Stimulated activated CD4-positive, alpha-beta T cell treated with anti-CD3 and anti-CD28 coated beads, Interleukin-15, amount 100 ng/mL, for 1 hour (primary cell): ENCODE results near the gene TMEM151A.
"Not testable (repeated sequence)": the region's sequence is repeated elsewhere in the genome, so short reads cannot be mapped to it uniquely, and the experiment has no call there.

ENCODE experiments used
- DNase-seq, 2 donors: peaks; one replicate each; pipeline ENCODE4 v3.0.0-alpha.2; 2020; ENCODE audit warnings: low read depth in 1 of 2, low spot score in 1 of 2

The TMEM151A gene

DNA sequence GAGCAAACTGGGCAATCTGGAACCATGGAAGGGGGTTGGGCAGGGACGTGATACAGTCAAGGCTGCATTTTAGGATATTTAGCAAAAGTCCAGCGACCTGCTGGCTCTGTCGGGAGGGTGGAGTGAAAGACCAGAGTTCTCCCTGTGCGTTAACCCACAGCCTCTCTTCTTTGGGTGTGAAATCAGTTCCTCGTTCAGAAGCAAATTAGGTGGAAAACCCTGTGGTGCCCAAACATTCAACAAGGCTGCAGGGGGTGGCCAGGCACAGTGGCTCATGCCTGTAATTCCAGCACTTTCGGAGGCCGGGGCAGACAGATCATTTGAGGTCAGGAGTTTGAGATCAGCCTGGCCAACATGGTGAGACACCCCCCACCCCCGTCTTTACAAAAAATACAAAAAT, 5.9 kb downstream of the TMEM151A start:
- DNase-seq: no peak

DNA sequence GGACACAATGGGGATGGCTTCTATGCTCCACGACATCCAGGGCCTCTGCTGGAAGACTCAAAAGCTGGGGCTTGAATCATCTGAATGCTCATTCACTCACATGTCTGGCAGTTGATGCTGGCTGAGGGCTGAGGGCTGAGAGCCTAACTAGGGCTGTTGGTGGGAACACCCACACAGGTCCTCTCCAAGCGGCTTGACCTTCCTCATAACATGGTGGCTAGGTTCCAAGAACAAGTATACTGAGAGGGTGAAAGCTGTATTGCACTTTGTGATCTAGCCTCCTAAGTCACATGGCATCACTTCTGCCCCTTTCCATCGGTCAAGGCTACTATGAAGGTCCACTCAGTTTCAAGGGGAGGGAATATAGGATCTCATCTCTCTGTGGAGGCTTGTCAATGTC, 7.5 kb downstream of the TMEM151A start:
- DNase-seq: no peak

DNA sequence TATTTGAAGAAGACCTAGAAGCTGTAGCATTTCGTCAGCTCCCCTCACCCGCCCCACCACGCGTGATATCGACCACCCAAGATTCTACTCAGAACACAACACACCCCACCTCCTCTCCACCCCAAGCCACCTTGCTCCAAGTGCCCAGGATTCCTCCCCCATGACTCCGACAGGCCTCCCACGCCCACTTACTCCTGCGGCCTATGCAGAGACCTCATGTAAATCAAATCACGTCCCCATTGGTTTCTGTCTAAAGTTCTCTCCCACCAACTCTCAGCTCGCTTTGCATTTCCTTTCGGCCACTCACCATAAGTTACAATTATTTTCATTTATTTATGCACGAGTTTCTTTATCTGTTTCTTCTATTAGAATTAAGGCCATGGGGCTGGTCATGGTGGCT, 11.0 kb downstream of the TMEM151A start:
- no peak for DNase-seq

DNA sequence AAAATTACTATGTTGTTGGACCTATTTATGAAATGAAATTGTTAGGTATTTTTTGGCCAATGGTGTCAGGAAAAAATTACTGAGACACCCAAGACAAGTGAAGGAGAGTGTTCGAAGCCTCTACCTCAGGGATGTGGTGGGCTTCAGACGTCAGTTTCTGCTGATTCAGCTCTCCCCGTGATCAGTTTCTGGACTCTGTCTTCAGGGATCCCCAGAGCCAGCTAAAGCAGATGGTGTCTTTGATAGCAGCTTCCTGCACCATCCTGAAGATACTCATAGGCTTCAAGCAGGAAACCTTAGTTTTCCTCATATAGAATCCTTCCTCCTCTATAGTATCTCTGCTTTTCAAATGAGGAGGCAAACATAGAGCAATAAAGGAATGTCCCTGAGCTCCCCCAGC, 17.8 kb downstream of the TMEM151A start:
- no peak for DNase-seq

DNA sequence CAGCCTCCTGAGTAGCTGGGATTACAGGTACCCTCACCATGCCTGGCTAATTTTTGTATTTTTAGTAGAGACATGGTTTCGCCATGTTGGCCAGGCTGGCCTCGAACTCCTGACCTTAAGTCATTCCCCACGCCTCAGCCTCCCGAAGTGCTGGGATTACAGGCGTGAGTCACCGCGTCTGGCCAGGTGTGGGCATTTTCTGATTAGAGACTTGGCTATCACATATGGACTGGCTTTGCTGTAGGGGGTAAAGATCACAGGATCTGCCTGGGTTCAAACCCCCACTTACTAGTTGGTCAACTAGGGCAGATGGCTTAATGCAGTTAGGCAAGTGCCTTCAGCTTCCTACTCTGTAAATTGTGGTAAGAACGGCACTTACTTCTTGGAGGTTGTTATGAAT, 18.6 kb downstream of the TMEM151A start:
- no peak for DNase-seq

DNA sequence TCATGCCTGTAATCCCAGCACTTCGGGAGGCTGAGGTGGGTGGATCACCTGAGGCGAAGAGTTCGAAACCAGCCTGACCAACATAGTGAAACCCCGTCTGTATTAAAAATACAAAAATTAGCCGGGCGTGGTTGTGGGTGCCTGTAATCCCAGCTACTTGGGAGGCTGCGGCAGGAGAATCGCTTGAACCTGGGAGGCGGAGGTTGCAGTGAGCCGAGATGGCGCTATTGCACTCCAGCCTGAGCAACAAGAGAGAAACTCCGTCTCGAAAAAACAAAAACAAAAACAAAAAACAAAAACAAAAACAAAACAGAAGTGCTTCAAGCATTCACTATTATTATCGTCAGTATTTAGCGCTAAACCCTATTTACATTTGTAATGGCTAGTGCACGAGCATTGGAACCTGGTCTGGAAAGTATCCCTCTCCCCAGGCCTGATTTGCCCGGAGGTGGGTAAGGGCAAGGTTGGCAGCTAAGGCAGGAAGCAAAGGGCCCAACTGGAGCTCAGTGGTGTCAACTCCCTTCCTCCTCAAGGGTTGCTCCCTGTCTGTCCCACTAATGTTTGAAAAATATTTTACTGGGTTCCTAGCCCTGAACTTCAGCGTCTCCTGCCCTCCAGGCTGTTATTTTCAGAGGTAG, 19.2 kb downstream of the TMEM151A start:
- DNase-seq: not testable (repeated sequence)

DNA sequence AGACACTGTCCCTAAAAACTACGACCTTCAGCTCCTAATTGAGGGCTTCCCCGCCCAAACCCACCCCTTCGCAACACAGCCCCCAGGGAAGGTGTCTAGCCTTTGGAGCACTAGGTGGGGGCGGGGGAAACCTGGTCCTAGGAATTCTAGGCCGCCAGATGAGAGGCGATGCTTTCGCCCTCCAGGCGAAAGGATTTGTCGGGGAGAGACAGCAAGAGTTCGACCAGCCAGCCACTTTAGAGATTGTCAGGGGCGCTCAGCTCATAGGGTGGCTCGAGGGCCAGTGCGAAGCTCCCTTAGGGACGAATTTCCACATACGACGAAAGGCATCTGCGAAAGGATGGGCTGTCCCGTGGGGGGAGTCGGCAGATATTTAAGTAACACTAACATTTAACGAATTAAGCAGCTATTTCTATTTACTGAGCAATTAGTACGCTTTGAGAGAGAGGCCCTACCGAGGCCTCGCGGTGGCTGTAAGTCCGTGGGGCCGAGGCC, 19.8 kb downstream of the TMEM151A start:
- DNase-seq: no peak

DNA sequence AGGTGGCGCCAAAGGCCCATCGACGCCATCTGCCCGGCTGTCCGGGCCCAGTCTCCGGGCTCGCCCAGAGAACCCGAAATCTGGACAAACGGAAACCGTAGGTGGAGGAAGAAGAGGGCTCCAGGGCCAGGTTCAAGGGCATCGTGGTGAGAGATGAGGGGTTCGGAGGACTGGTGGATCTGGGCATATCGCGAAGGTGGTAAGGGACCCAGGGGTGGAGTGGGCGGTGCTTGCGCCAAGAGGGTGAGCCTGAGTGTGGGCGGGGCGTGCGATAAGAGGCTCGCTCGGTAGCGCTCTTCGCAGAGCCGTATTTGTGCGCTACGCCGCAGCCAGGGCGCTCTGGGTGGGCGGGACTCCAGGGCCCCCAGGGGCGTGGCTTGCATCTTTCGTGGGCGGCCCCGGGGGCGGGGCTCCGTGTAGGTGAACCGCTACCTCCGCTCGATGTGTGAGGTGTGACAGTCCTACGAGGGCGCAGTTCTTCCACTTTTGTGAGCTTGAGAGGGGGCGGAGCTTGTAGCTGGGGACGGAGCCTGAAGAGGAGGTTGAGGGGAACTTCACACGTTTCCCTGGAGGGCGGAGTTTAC, 20.4 kb downstream of the TMEM151A start:
- peak; percentile 90 to 96 for DNase-seq

DNA sequence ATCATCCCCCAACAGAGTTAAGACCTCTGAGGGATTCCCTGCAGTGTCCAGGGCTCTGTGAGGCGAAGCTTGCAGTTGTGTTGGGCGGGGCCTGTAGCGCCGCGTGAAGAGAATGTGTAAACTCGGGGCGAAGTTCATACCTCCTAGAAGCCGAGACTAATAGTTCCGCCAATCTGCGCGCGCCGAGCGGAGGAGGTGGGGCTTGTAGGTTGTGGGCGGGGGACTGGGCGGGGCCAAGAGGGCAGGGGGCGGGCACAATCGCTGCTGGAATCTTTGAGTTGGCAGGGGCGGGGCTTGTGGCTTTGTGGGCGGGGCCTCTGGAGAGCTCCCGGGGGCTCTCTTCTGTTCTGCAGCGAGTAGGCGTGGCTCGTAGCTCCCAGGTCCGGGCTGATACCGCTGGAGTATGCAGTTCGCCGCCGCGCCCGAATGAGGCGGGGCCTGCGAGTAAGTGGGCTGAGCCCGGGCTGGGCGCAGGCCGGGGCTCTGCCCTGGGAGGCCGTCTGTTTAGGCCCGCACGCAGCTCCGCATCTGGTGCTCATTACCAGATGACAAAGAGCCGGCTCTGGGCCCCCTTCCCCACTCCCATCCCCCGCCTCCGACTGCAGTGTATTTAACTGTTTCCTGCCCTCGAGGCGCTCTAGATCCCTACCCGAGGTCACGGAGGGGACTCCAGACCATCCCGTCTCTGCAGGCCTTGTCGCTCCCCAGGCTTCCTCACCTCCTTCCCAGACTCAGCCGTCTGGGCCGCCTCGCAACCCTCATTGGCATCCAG, 21.0 kb downstream of the TMEM151A start:
- DNase-seq: peak; percentile 96 to 97

DNA sequence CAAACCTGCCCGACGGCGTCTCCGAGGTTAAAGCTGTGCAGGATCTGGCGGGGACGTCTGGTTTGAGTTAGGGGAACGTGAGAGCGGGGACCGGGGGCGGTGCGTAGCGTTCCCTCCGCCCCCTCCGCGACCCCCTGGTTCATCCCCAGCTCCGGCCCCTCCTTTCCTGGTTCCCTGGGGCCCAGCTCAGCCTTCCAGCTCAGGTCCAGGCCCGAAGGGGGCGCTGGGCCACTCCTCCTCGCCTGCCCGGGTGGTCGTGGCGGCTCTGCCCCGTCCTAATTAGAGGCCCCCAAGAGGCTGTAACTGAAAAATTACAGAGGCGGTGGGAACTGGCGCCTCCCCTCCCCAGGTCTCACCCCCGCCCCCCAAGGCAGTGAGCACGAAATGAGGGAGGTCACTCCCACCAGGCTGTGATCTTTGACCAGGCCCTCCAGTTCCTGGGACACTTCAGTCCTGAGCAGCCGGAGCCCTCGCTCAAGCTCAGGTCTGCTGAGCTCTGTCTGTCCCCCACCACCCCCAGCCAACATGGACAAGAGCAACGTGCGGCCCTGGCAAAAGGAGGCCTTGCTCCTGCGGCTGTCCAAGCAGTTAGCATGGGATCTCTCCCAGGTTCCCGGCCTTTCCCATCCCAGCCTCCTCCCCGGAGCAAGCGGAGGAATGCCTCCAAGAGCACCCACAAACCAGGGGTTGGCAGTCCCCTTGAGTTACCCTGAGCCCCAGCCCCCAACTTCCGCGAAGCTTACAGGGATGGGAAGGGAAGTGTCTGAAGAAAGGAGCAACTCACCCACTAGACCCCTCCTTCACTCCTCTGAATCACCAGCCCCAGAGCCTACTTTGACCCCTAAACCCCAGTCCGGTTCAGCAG, 21.9 kb downstream of the TMEM151A start:
- no peak for DNase-seq

DNA sequence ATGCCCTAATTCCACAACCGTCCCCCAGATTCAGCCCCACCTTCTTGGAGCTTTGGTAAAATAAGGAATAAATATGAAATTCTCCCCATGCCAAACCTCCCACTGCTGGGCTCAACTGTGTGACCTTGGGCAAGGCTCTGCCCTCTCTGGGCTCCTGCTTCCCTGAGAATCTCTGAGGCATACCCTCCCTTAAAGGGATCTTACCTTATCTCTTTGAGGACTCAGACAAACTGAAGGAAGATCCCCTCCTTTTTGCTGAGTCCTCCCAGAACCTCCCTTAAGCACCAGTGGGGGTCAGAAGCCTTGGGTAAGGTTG, 22.4 kb downstream of the TMEM151A start:
- DNase-seq: no peak

DNA sequence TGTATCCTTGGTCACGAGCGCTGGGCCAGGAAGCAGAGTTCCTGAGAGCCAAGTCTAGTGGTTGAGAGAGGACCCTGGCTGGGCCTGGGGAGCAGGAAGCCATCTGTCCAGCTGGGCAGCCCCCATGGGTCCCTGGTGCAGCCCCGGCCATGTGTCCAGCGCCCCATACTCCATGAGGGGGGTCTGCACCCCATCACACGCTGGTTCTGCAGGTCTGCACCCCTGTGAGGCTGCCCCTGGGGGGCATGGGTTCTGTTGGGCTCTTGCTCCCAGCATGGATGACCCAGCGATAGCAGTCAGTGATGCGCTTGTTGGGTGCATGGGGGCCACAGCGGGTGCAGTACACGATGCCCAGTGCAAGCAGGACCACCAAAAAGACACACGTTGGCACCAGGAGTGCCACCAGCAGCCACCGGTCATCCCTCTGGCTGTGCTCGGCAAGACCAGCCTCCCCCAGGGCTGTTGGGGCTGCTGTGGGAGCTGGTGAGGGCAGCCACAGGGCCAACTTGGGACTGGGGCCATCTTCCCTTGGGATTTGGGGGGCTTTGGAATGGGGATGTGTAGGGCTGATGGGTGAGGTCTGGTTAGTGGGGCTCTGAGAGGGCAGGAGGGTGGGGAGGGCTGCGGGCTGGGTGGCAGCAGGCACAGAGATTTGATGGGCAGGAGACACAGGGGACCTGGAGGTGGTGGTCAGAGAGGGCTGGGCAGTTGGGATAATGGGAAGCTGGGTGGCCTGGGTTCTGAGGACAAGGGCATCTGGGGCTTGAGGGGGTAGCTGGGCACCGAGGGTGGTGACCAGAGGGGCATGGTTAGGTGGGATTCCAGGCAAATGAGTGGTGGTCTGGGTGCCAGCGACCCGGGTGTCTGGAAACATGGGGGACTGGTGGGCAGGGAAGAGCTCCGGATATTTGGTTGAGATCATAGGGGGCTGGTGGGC, 23.1 kb downstream of the TMEM151A start:
- no peak for DNase-seq

DNA sequence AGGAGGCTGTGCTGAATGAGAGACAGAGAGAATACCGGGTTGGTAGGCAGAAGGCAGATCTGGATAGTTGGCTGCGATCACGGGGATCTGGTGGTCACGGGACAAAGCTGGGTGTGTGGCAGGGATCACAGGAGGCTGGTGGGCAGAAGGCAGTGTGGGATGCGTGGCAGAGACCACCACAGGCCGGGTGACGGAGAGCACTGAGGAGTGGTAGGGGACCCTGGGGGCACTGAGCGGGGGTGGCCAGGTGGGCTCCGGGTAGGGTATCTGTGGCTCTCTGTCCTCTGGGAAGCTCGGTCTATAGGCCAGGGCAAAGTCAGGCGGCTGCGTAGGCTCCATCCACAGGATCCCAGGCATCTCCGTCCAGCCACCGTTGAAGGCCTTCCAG, 23.8 kb downstream of the TMEM151A start:
- no peak for DNase-seq

DNA sequence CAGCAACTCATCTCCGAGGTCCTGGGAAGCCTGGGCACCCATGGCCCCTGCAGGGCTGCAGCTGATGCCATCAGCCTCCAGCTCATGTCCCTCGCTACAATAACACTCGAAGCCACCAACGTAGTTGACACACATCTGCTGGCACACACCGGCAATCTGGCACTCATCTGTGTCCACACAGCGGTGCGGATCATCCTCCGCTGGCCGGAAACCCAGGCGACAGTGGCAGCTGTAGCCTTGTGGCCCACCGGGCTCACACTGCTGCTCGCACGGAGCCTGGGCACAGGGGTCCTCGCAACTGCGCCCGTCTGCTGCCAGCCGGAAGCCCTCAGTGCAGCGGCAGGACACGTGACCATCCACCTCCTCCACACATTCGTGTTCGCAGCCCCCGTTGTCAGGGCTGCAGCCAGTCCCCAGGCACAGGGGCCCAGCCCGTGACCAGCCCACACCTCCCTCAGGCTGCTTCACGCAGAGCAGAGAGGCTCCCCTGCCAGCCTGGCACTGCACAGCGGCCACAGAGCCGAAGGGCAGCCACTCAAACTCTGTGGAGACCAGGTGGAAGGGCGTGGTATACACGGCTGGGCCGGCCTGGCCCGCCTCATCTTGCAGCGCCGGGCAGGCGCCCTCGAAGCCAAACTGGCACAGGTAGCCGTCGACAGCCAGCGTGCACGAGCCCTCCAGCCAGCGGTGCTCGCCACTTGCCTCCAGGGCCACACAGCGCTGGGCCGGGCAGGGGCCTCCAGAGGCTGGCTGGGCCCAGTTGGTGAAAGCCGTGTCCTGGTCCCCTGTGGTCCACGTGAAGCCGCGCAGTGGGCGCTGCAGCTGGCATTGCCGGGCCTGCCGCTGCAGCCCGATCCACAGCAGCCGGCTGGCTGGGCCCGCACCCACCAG, 24.5 kb downstream of the TMEM151A start:
- no peak for DNase-seq

DNA sequence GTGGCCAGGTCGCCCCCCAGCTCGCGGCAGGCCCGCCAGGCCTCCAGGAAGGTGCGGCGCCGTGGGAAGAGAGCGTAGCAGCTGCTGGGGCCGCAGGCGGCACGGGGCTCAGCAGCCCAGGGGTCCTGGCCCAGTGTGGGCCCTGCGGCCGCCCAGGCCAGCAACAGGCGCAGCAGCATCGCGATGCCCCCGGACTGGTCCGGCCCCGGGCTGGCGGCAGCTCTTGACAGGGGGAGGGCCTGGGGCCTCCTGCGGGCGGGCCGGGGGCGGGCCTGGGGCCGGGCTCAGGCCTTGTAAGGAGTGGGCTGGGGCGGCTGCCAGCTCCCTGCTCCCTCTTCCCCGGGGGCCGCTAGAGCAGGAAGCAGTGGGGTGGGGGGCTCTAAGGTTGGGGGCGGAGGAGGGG, 25.2 kb downstream of the TMEM151A start, which contains the start of gene CD248:
CD248 (minus strand) TSS at position 196 of the 403 bp plus-strand sequence; CDS start at position 179, 17 bp downstream.
- no peak for DNase-seq

DNA sequence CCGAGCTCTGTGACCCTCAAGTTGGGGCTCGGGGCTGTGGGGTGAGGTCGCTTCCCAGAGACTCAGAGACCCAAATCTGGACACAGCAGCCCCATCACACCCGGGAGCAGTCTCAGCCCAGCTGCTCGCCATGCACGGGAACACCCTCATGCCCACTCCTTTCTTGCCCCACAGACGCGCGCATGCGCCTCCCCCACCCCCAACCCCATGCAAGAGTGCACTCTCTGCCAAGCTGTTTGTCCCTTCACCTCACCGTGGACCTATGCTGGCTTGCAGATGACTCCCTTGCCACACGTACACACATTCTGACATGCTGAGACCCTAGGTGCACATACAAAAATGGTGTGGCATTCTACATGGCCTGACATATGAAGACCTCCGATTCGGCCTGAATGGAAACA, 25.6 kb downstream of the TMEM151A start:
- no peak for DNase-seq

DNA sequence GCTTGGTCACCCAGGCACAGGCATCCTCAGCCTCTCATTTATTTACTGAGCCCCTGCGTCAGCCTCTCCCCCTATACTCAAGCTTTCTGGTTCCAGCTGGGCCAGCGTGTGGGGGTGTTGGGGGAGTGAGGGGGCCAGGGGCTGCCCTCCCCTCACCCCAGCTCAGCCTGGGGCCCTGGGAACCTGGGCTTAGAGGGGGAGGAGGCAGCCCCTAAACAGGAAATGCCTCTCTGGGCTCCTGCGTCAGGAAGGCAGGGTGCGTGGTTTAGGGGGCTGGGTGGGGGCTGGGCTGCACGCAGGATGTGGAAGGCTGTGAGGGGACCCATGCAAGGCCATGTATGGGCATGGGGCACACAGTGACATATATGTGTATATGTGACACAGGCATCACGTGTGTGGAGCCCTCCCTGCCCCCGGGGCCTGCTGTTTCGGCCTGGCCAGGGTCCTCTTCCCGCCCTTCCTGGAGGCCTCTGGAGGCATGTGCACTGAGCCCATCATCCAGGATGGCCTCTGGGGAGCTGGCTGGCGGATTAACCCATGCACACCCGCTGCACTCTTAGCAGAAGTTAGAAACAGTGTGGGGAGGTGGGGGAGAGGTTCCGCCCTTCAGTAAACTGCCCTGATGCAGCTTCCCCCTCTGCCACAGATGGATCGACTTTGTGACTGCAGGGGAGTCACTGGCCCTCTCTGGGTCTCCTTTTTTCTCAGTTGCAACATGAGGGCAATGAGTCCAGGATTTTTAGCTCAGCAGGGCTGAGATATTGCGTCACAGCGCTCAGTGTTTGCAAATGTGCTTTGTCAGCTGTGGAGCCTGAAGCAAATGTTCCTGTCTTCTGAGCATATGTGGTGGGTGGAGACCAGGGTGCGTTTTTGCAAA, 26.3 kb downstream of the TMEM151A start:
- DNase-seq: no peak

DNA sequence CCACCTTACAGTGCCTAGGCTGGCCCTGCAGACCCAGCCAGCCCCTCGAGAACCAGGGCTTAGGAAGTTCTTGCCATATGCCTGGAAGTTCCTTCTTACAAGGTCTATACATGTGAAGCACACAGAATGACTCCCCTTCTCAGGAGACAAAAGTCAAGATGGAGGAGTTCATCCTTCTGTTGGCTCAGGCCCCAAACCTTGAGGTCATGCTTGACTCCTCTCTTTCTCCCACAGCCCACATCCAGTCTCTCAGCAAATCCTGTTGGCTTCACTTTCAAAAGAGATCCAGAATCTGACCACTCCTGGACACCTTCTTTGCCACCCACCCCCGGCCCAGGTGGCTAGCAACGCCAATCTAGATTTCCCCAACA, 26.9 kb downstream of the TMEM151A start:
- no peak for DNase-seq
